HG03097 (cell line): ENCODE data around the gene CADM1.

ENCODE experiments used
- ATAC-seq: cut with Tn5 transposase; IDR thresholded peaks from one replicate; pipeline ENCODE4 v1.9.1; 2021; ENCODE audit not compliant: unreplicated experiment, low FRiP score

Gene CADM1

DNA sequence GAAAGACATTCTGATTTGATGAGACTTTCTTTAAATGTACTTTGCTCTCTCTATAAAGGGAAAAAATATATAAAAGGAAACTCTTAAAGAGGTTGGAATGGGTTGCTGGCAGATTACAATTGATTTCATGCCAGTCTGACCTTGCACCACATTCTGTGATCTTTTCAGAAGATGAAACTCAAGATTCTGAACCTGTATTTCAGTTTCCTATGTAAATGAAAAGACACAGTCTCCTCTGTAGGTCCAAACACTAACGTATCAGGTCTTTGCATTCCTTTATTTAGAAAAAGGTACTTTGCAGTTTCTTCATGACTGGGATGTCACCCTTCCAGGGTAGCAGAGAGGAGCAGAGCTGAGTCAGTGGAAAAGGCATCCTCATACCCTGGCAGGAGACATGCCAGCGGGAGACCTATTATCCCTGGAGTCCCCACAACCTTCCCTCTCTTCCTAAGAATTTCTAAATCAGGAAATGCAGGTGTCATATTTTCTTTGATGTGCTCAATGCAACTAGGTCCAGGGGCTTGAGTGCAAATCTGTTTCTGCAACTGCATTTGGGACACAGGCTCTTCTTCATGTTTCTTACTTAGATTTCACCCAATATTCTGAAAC is 282.6 kb downstream of the CADM1 start:
- no peak for ATAC-seq

DNA sequence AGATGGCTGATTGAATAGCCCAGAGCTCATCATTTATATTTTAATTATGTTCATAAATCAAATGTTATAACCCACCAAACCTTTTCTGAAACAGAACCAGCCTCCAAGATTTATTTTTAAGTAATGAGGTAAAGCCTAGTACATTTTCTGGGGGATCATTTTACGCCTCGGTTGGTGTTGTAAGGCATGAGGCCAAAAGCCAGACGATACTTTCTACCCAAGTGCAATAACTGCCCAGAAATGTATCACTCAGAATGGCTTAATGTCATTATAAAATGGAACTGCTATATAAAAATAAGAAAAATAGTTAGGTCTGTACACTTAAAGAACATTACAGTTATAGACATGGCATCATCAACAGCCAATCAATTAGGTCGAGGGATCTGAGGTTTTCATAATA is 283.3 kb downstream of the CADM1 start:
- no peak for ATAC-seq

DNA sequence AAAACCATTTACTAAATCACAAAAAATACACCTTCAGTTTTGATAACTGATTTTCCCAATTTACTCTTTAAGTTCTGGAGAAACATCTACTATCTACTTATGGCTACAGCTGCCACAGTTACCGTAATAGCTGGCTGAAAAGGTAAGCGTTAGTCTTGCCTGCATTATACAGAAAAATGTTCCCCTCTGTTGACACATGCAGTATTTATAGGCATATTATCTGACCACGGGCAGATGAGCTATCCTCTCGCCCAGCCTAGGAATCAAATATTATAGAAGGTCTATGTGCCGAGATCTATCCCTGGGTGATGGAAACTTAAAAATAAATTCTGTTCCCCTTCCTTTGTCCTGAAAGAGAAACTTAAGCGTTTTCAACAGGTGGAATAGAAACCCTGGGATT is 283.8 kb downstream of the CADM1 start:
- ATAC-seq, result no peak

DNA sequence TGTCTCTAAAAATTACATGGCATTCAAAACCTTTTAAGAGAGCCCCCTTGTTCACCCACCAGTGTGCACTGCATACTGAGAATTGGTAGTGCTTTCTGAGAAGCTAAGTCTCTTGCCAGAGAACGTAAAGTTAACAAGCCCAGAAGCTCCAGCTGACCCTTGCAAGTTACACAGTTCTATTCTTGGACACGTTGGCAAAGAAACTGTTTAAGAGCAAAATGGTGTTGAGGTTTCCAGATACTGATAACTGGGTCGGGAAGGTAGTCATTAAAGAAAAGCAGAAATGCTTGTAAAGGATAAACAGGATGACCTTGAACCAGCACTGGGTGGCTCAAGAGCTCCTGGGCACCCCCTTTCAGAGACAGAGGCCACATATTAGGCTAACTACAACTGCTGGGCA is 284.8 kb downstream of the CADM1 start:
- ATAC-seq, result no peak

DNA sequence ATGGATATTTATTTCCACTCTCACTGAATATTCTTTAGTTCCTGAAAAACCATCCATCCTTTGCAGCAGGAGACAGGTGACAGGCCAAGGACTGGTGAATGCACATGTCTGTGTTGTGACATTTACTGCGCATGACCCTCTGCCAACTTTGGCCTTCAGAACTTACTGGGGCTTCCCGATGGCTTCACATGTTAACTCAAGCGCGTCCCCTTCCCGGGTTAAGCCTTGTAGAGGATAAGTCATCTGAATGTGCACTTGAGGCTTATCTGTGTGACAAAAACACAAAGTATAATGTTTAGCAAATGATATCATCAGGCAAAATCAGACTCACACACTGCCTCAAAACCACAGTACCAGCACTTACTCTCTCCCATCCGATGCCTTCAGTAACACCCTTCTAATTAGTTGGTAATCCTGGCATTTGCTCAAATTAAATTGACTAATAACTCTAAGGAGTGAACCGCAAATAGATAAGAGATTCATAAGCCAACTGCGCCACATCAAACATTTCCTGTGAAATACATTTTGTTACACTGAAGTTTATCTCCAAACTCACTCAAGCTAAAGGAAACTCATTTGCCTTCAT is 286.4 kb downstream of the CADM1 start:
- ATAC-seq, result no peak

DNA sequence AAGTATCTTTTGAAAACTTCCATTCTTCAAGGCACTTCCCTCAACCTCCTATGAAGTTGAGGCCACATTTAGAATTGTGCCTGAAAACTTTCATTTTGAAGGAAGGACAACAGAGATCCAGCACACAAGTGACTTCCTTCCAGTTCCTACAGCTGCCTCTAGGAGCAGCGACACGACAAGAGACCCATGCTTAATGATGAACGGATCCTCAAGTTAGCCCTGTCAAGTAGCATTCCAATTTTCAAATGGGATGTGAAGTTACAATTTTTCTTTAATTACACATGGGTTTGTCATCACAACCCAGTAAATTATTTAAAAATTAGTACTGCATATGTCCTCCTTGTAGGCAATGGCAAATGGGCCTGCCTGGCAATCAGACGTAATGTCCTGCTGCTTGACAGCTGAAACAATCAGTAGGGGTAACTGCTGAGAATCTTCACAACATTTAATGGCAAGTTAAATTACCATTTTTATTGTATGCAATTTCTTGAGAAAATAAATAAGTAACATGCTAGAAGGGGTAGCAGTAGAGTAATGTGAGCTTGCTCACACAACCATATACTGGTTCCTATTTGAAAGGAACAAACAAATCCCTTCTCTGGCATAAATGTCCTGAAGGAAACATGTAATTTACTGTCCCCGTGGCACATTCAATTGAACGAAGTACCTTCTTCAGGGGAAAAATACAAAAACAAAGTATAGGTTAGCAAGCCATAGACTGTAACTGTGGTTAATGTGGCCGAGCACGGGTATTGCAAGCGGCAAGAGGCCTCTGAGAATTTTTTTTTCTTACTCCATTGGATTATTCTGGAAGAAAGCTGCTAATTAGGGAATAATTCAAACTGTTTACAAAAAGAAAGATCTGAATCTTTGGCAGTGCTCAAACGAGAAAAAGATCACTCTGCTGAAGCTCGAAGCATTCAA is 288.3 kb downstream of the CADM1 start:
- no peak for ATAC-seq

DNA sequence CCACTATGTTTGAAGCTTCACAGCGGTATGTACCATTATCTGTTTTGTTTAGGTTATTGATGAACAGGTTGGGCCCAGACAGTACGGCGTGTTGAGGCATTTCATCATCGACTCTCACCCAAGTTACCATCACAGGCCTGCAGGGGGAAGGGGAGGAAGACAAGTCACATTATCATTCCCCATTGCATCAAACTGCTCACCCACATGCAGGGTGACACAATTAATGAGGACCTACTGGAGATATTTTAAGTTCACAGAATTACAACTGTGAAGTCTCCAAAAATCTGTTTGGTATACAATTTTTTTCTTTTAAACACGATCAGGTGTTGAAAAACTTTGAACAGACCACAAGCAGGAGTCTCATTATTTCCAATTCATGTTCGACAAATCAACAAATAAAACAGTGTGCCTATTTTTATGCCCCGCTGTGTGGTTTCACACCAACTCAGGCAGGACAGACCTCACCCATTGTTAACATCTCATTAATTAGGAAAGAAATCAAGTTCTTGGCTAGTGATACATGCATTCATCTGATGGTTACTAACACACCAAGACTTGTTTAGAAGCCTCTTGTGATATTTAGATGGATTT is 289.5 kb downstream of the CADM1 start:
- ATAC-seq, result no peak

DNA sequence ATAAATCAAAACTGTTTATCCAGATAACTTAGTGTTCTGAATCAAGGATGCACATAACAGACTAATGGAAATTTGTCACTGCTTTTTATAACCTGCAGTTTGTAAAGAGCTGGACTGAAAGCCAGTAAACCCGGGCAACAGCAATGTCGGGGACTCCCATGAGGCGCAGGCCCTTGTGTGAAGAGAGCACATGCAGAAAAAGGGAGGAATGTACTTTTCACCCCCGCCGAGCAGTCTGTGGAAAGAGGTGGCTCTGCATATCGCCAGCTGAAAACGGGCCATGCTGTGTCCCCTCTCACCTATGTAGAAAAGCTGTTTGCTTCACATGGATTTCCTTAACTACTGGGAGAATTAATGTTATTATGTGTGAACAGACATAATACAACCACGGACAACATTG is 291.2 kb downstream of the CADM1 start:
- ATAC-seq, result no peak

DNA sequence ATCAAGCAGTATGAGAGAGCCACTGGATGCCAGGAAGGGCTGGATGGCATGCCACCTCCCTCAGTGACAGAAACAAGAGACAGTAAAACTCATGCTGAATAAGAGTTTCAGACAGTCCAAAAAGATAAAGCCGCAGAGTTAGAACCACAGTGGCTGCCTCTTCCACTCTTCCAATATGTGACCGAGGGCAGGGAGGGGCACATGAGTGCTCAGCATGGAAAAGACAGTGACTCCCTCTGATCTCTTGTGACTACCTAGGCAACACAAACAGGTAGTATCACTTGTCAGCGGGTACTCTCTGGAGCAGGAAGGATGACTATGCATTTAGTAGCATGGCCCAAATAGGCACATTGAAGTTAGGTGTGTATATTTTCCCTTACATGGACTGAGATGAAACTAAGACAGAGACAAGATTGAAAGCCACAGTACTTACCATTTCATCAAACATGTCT is 295.4 kb downstream of the CADM1 start:
- ATAC-seq, result no peak

DNA sequence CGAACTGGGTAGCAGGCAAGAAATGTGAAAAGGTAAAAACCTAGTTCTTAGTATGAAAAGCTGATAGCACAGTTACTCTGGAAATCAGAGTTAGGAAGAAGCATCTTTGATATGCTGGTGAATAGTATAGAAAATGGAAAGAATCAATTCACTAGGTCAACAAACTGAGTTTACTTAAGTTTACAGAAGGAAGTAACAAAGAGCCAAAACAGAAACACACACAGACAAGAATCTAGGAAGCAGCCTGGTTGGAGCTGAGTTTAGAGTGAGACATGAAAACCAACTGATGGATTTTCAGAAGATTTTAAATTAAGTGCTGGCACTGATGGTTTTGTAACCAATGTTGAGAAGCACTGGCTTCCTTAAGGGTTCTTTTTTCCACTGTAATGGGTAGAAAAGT is 296.3 kb downstream of the CADM1 start:
- ATAC-seq, result no peak

DNA sequence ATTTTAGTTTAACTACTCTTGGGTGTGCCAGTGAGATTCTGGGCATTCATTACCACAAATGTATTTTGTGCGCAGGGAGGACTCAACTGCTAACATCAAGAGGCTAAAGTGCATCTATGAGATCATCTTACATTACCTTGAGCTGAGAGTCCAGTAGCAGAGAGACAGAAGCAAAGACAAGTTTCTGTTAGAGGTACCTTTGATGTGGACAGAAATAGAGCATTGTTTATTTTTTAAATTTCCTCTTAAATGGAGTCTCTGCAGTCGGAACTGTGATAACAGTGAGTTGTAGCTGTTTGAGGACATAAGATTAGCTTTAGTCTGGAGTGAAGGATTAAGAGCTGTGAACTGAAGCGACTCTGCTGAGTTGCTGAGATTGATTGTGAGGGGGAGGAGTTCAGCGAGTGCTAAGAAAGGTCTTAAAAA is 297.0 kb downstream of the CADM1 start:
- ATAC-seq, result no peak

DNA sequence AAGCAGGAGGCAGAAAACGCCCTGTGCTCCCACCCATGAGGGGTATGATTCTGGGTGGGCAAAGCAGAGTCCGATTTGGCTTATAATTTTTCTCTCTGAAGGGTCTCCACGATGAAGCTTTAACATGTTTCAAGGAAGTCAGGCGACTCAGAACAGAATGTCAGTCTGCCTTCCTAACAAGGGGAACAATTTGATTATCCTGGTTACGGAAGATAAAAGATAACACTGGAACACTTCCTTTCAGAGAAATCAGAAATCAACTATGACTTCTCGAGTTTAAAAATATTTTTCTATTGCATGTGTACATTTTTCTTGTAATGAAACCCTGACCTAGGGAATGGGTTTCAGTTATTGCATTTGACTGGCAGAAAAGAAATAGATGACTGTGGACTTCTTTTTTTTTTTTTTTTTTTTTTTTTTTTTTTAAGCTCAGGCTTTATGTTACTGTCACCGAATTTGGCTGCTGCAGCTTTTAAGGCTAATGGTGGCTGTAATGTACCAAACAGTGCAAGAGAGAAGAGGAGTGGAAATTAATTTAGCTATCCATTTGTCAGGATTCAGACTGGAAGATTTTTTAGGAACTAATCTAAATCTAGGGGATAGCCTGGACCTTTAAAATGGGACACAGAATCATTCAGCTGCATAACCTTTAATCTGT is 297.7 kb downstream of the CADM1 start:
- ATAC-seq, result no peak

DNA sequence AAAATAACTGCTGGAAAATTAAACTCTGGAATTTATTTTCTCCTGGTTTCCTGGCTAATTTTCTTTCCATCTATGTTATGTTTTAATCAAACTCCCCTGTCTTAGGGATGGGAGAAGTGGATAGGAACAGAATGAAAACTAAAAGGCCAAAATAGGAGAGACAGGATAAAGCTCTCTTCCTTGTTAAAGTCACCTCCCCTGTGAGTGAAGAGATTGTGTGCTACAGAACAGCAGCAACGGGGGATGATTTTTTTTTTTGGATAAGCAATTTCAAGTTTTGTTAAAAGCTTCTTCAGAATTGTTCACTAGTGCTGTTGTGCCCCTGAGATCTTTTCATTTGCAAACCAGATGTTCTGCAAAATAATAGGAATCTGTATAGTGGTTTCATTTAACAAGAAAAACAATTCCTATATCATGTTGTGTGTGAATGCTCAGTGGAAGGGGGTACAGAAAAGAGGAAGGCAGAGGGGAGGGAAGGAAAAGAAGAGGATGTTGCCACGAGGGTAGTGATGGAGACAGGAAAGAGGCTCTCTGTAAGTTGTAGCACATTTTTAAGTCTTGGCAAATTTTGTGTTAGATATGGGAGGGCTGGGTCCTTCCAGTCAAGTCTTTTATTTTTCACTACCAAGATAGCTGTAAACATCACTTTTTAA is 301.2 kb downstream of the CADM1 start:
- ATAC-seq, result no peak

DNA sequence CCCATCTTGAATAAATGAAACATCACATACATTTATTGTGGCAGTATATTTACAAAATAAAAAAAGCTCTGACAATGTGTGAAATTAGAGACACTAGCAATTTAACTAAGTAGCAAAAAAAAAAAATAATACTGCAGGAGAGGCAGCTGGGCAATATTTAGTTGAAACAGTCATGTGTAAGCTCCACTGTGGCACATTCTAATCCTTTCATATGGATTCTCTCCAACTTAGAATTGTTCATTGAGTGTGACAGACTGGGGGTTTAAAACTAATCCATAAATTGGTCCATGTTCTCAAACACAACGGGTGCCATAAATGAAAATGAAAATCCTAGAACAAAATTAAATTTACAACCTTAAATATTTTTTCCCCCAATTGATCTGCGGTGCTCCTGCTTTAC is 302.1 kb downstream of the CADM1 start:
- no peak for ATAC-seq

DNA sequence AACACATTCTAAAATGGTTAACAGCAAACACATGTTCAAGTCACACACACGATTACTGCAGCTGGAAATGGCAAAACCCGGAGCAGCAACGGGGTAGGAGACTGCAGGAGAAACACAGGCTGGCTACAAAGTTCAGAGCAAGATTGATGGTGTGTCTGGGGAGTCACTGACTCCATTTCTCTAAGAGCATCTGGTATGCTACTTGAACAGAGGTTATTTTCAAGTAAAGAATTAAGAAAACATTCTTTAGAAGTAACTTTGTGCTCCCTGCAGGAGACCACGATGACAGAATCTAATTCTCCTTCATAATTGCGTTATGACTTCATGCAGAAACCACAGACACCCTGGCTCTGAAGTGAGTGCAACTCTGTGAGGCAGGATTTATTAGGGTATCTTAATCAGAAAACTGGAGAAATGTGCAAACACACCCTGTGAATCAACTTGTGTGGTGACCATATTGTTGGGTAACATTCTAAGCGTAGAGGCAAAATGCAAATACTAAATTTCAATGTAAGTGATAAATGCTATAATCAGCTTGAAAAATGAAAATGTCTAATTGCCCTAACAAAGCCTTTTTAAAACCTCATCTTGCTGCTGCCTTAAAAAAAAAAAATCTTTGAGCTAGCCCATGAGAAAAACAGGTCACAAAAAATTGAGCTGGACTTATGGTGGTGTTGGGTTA is 303.0 kb downstream of the CADM1 start:
- no peak for ATAC-seq

DNA sequence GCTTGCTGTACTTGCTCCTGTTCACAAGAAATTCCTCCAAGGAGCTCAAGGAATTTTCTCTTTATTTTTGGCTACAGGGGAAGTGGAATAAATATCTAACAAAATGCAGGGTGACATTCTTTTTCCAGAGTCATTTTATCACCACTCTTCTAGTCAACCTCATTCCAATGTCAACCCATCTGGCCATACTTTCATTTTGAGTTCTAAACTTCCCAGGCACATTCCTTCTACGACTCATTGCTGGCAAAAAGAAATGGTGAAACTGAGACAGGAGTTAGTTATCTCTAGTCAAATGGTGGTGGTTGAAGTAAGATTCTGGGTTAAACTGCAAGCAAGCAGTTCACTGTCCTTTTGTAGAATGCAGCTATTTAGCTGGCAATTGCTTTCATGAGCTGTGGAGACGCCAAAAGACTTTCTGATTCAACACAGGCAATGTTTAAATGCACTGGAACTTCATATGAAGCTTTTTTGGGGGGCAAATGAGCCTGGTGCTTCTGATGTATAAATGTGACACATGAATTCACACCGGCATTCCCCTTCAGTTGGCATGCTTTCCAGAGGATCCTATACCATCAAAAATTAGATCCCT is 304.6 kb downstream of the CADM1 start:
- ATAC-seq, result no peak

DNA sequence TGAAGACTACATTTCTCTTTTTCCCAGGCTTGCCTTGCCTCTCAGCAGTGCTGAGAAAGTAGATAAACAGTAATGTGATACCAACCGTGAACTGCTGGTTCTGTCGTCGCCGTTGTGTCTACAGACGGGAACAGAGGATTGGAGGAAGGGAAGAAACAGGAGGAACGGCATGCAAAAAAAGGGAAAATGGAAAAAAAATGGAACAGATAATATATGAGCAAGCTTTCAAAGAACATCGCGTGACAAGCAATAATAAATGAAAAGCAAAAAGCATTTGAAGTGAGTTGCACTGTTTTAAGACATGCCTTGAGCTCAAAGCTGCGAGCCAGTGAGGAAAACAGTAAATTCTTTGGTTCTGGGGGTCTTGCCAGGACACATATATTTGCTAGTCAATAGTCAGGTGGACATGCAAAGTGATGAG is 305.9 kb downstream of the CADM1 start:
- ATAC-seq, result no peak

DNA sequence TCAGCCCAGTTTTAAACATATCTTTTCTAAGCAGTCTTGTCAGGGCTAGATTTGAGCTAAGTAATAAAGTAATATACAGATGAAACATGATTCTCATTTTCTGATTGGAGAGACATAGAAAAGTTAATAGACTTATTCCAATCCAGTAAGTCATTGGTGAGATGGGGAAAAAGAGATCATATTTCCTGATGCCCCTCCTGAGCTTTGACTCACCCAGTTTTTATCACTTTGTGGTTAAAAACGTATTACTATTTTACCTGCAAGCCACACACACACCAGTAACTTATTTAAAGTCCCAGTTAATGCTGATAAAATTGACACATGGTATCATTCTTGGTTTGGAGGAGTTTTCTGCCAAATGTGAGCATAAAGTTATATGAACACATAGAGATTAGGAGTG is 306.8 kb downstream of the CADM1 start:
- ATAC-seq, result no peak

DNA sequence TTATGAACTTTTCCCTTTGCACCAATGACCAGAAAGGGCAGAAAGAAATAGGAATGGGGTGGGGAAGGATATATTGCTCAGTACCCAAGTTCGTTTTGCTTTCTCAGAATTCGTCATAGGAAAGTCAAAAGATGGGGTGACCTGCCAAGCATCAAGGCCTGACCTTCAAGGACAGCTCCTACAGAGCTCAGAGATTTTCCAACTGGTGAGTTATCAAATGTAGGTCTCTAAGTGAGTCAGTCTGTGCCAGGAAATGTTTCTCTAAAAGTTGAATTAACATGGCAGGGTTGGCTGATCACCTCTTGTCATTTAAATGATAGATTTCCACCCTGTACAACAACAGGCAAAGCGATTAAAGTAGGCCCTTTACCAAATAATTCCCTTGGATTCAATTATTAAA is 307.2 kb downstream of the CADM1 start:
- ATAC-seq, result no peak

DNA sequence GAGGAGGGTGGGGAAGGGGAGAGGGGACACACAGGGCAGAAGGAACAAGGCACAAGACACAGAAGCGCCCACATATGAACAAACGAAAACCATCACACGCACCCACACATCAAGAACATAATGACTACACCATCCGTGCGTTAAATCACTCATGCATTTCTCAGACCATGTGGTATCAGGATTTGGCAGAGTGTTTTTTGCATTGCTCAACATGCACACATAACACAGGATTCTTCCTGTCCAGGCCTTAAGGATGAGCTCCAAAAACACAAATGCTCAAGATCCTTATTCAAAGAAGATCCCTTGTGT is 309.5 kb downstream of the CADM1 start:
- ATAC-seq, result no peak
